ENCODE results near the gene FAM221A.

DNA sequence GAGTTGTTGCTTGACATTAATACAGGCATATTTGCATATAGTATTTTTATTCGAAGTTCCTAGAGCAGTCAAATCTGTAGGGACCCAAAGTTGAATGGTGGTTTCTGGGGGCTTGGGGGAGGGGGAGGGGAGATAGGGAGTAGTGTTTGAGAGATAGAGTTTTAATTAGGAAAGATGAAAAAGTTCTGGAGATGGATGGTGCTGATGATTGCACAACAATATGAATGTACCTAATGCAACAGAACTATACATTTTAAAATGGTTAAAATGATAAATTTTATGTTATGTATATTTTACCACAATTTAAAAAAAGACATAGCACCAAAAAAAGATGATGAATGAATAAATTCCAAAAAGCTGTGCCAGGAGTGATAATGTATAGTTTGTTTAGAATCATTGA lies 71.9 kb downstream of the FAM221A start:
- TF ChIP-seq, protein P1, sequence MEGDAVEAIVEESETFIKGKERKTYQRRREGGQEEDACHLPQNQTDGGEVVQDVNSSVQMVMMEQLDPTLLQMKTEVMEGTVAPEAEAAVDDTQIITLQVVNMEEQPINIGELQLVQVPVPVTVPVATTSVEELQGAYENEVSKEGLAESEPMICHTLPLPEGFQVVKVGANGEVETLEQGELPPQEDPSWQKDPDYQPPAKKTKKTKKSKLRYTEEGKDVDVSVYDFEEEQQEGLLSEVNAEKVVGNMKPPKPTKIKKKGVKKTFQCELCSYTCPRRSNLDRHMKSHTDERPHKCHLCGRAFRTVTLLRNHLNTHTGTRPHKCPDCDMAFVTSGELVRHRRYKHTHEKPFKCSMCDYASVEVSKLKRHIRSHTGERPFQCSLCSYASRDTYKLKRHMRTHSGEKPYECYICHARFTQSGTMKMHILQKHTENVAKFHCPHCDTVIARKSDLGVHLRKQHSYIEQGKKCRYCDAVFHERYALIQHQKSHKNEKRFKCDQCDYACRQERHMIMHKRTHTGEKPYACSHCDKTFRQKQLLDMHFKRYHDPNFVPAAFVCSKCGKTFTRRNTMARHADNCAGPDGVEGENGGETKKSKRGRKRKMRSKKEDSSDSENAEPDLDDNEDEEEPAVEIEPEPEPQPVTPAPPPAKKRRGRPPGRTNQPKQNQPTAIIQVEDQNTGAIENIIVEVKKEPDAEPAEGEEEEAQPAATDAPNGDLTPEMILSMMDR (IDR thresholded peaks at IDR 0.05): no peak
- TF ChIP-seq POLR2AphosphoS5 (IDR thresholded peaks at IDR 0.05; ENCODE audit: insufficient read depth in 1 of 2, low read depth in 1 of 2) (no peak), POLR2A (IDR thresholded peaks at IDR 0.05) (no peak)

All from vagina (tissue), 2 donors.